ENCODE data around the gene SWSAP1. TPM values are rescaled to one million over a fixed set of nuclear protein-coding genes. Genes with fewer than 3 reads are reported as not detected.

SWSAP1 gene
- total RNA-seq, 1 donor from 2014 or later = 0.73 TPM

GRCh38 chr19:11408591-11408990, 34.1 kb downstream of the SWSAP1 start:
- no peak for DNase-seq (ENCODE audit: low read depth, low spot score)

GRCh38 chr19:11410682-11411081, 36.2 kb downstream of the SWSAP1 start:
- DNase-seq (ENCODE audit: low read depth, low spot score) = no peak

GRCh38 chr19:11414544-11414943, 40.1 kb downstream of the SWSAP1 start:
- DNase-seq (ENCODE audit: low read depth, low spot score) = no peak

- DNase-seq (ENCODE audit: low read depth, low spot score) = no peak
Observed at GRCh38 chr19:11416346-11417052, 42.0 kb downstream of the SWSAP1 start.

- no peak for DNase-seq (ENCODE audit: low read depth, low spot score)
Observed at GRCh38 chr19:11418094-11418548, 43.7 kb downstream of the SWSAP1 start.

- no peak for DNase-seq (ENCODE audit: low read depth, low spot score)
Observed at GRCh38 chr19:11418549-11419506, 44.4 kb downstream of the SWSAP1 start, which contains the start of gene RGL3. RGL3 (minus strand) TSS chr19:11419314; CDS start chr19:11419278, 36 bp downstream.

- no peak for DNase-seq (ENCODE audit: low read depth, low spot score)
Observed at GRCh38 chr19:11420429-11421370, 46.2 kb downstream of the SWSAP1 start.

GRCh38 chr19:11421371-11422098, 47.1 kb downstream of the SWSAP1 start:
- no peak for DNase-seq (ENCODE audit: low read depth, low spot score)

GRCh38 chr19:11422163-11423065, 47.9 kb downstream of the SWSAP1 start:
- no peak for DNase-seq (ENCODE audit: low read depth, low spot score)

GRCh38 chr19:11423164-11423790, 48.8 kb downstream of the SWSAP1 start:
- DNase-seq (ENCODE audit: low read depth, low spot score) = no peak

GRCh38 chr19:11423791-11424181, 49.3 kb downstream of the SWSAP1 start:
- no peak for DNase-seq (ENCODE audit: low read depth, low spot score)

Other genes with a start within 250 kb of the SWSAP1 start
- 108 and 116 TPM in 2 replicates for gene SPC24, start 218.9 kb upstream of the SWSAP1 start, total RNA-seq
- gene KANK2, start 177.1 kb upstream of the SWSAP1 start, total RNA-seq = 52.2 and 62.8 TPM in 2 replicates
- gene ANGPTL8, start 135.0 kb upstream of the SWSAP1 start, total RNA-seq = not detected in 2 replicates
- 53.3 and 66.8 TPM in 2 replicates for gene DOCK6, start 112.1 kb upstream of the SWSAP1 start, total RNA-seq
- gene TSPAN16, start 78.5 kb upstream of the SWSAP1 start, total RNA-seq = not detected in 2 replicates
- 47.1 and 60.7 TPM in 2 replicates for gene RAB3D, start 35.0 kb upstream of the SWSAP1 start, total RNA-seq
- 57.1 and 64.0 TPM in 2 replicates for gene TMEM205, start 28.4 kb upstream of the SWSAP1 start, total RNA-seq
- 8.2 and 10.6 TPM in 2 replicates for gene CCDC159, start 28.1 kb upstream of the SWSAP1 start, total RNA-seq
- gene PLPPR2, start 19.2 kb upstream of the SWSAP1 start, total RNA-seq = 5.5 and 7.6 TPM in 2 replicates
- gene EPOR, start 9.6 kb downstream of the SWSAP1 start, total RNA-seq = 7.9 and 8.5 TPM in 2 replicates
- gene RGL3, start 44.6 kb downstream of the SWSAP1 start, total RNA-seq = 0.66 and 2.6 TPM in 2 replicates
- gene ODAD3, start 60.5 kb downstream of the SWSAP1 start, total RNA-seq = 0.13 and 0.18 TPM in 2 replicates
- 154 and 185 TPM in 2 replicates for gene PRKCSH, start 61.0 kb downstream of the SWSAP1 start, total RNA-seq
- not detected in 2 replicates for gene ELAVL3, start 106.4 kb downstream of the SWSAP1 start, total RNA-seq
- gene ZNF653, start 131.2 kb downstream of the SWSAP1 start, total RNA-seq = 5.5 and 6.0 TPM in 2 replicates
- 34.9 and 55.2 TPM in 2 replicates for gene ECSIT, start 154.5 kb downstream of the SWSAP1 start, total RNA-seq
- gene CNN1, start 164.2 kb downstream of the SWSAP1 start, total RNA-seq = 0.07 and 0.35 TPM in 2 replicates
- gene ELOF1, start 184.6 kb downstream of the SWSAP1 start, total RNA-seq = 29.5 and 31.8 TPM in 2 replicates
- 1.2 TPM in 1 of 2 replicates, not detected in the other for gene ACP5, start 203.0 kb downstream of the SWSAP1 start, total RNA-seq
- gene ZNF627, start 222.8 kb downstream of the SWSAP1 start, total RNA-seq = 18.8 and 20.5 TPM in 2 replicates

All from pulmonary artery endothelial cell (primary cell).